Right lobe of liver (tissue), 4 donors: Measurements from ENCODE around the gene CAP1.

Experiments
- CTCF ChIP-seq, 4 donors: fragments of 200-600 bp in 3 of 4; fragments of 450-650 bp in 1 of 4; IDR thresholded peaks; one replicate each; pipeline versions ENCODE4 v1.5.1 to v1.8.0; 2016 to 2022; ENCODE audit warnings: antibody characterized with exemption in 4 of 4, mild to moderate bottlenecking in 2 of 4
- POLR2A ChIP-seq: fragments of 450-650 bp; IDR thresholded peaks from one replicate; pipeline ENCODE4 v1.6.1; 2017; ENCODE audit warnings: antibody characterized with exemption, mild to moderate bottlenecking
- donor health status: DM: no; HTN: no; CAD: no.
- donor health status: DM: no; HTN: no; CAD: no.
- donor health status: DM: no; HTN: yes; CAD: no.

GRCh38 chr1:40044110-40044509 is 3.6 kb downstream of the CAP1 start:
- no peak for TF ChIP-seq CTCF (IDR thresholded peaks at IDR 0.05)
- TF ChIP-seq POLR2A = no peak
